Mesenchymal stem cell (in vitro differentiated cells and primary cell): ENCODE results near the gene UROD.

Source experiments
- DNase-seq: peaks from one replicate; pipeline ENCODE4 v3.0.0-alpha.2; 2013
- H2AFZ ChIP-seq: one replicate; pipeline ENCODE4 v1.6.1; 2013; ENCODE audit warnings: low read depth, mild to moderate bottlenecking, control low read depth, inconsistent platforms, low read length, moderate library complexity
- H2AK5ac ChIP-seq: 2 replicates; pipeline ENCODE4 v1.6.1; 2013; ENCODE audit warnings: low read length, moderate library complexity, mild to moderate bottlenecking, inconsistent platforms; ENCODE audit not compliant: severe bottlenecking
- H2BK120ac ChIP-seq: one replicate; pipeline ENCODE4 v1.6.1; 2013; ENCODE audit warnings: low read depth, mild to moderate bottlenecking, inconsistent platforms, low read length, moderate library complexity
- H2BK12ac ChIP-seq, 2 experiments: one replicate each; pipeline ENCODE4 v1.6.1; 2013; ENCODE audit warnings: inconsistent platforms in 2 of 2, low read length in 2 of 2, mild to moderate bottlenecking in 2 of 2, moderate library complexity in 2 of 2, control low read depth in 1 of 2
- H2BK15ac ChIP-seq: one replicate; pipeline ENCODE4 v1.6.1; 2013; ENCODE audit warnings: mild to moderate bottlenecking, low read depth, inconsistent platforms; ENCODE audit not compliant: poor library complexity, severe bottlenecking
- H2BK5ac ChIP-seq: 2 replicates; pipeline ENCODE4 v1.6.1; 2013; ENCODE audit warnings: low read depth, mild to moderate bottlenecking, low read length, control low read depth, inconsistent platforms; ENCODE audit not compliant: poor library complexity, severe bottlenecking
- H3K14ac ChIP-seq, 2 experiments: one replicate each; pipeline ENCODE4 v1.6.1; 2013; ENCODE audit warnings: inconsistent platforms in 2 of 2, low read length in 2 of 2, control low read depth in 1 of 2, mild to moderate bottlenecking in 1 of 2, moderate library complexity in 1 of 2
- H3K18ac ChIP-seq, 2 experiments: one replicate each; pipeline ENCODE4 v1.6.1; 2013; ENCODE audit warnings: inconsistent platforms in 2 of 2, low read length in 2 of 2, control low read depth in 1 of 2, low read depth in 1 of 2, mild to moderate bottlenecking in 1 of 2
- H3K23ac ChIP-seq, 2 experiments: one replicate each; pipeline ENCODE4 v1.6.1; 2013; ENCODE audit warnings: inconsistent platforms in 2 of 2, low read length in 2 of 2, mild to moderate bottlenecking in 2 of 2, moderate library complexity in 2 of 2, control low read depth in 1 of 2
- H3K27ac ChIP-seq: 2 replicates; pipeline ENCODE4 v1.5.1; 2013; ENCODE audit warnings: mild to moderate bottlenecking, moderate library complexity, low read length, control low read depth, inconsistent platforms; ENCODE audit not compliant: poor library complexity, severe bottlenecking
- H3K27me3 ChIP-seq, 2 experiments: 2 replicates each; pipeline versions ENCODE4 v1.6.1 to v1.7.0; 2013; ENCODE audit warnings: low read length in 2 of 2, mild to moderate bottlenecking in 2 of 2, moderate library complexity in 2 of 2, control low read depth in 1 of 2, inconsistent platforms in 1 of 2; ENCODE audit not compliant: control insufficient read depth in 1 of 2, insufficient read depth in 1 of 2
- H3K36me3 ChIP-seq, 2 experiments: 2 replicates each; pipeline versions ENCODE4 v1.6.1 to v1.7.0; 2013; ENCODE audit warnings: low read length in 2 of 2, control low read depth in 1 of 2, inconsistent platforms in 1 of 2, low read depth in 1 of 2, mild to moderate bottlenecking in 1 of 2; ENCODE audit not compliant: insufficient read depth in 2 of 2, control insufficient read depth in 1 of 2
- H3K4ac ChIP-seq, 2 experiments: one replicate each; pipeline ENCODE4 v1.6.1; 2013; ENCODE audit warnings: inconsistent platforms in 2 of 2, low read length in 2 of 2, mild to moderate bottlenecking in 2 of 2, moderate library complexity in 2 of 2, control low read depth in 1 of 2, low read depth in 1 of 2
- H3K4me1 ChIP-seq: 2 replicates; pipeline ENCODE4 v1.6.1; 2013; ENCODE audit warnings: low read depth, low read length, control low read depth; ENCODE audit not compliant: control insufficient read depth, insufficient read depth
- H3K4me2 ChIP-seq: 2 replicates; pipeline ENCODE4 v1.6.1; 2013; ENCODE audit warnings: low read length, mild to moderate bottlenecking, inconsistent platforms; ENCODE audit not compliant: poor library complexity, severe bottlenecking
- H3K4me3 ChIP-seq, 2 experiments: 2 replicates each; pipeline versions ENCODE4 v1.5.1 to v1.7.0; 2013; ENCODE audit warnings: low read length in 2 of 2, mild to moderate bottlenecking in 2 of 2, control low read depth in 1 of 2, low read depth in 1 of 2; ENCODE audit not compliant: insufficient read depth in 1 of 2
- H3K79me1 ChIP-seq: replicated peaks from 2 replicates; pipeline ENCODE4 v1.6.1; 2013; ENCODE audit warnings: mild to moderate bottlenecking, control low read depth, low read length, inconsistent platforms; ENCODE audit not compliant: poor library complexity, severe bottlenecking
- H3K9ac ChIP-seq: 2 replicates; pipeline ENCODE4 v1.7.0; 2013; ENCODE audit warnings: mild to moderate bottlenecking, low read length, moderate library complexity
- H3K9me3 ChIP-seq: 2 replicates; pipeline ENCODE4 v1.7.0; 2013; ENCODE audit warnings: mild to moderate bottlenecking, low read length; ENCODE audit not compliant: control insufficient read depth
- H4K8ac ChIP-seq: one replicate; pipeline ENCODE4 v1.6.1; 2013; ENCODE audit warnings: inconsistent platforms, mild to moderate bottlenecking, low read length, moderate library complexity
- H4K91ac ChIP-seq: one replicate; pipeline ENCODE4 v1.6.1; 2013; ENCODE audit warnings: mild to moderate bottlenecking, low read length, inconsistent platforms
- WGBS: methylation state at CpG from one replicate; pipeline ENCODE4 v1.1.7; 2013; ENCODE audit warnings: mixed read lengths; 5-methylcytosine and 5-hydroxymethylcytosine counted together

UROD gene

GRCh38 chr1:44988531-44989156, 23.4 kb upstream of the UROD start:
- Histone ChIP-seq H3K4me1 (peaks cover 2% of the 10 kb centered on the region), H3K23ac (no peak overlapping the region), H3K27ac (no peak overlapping the region), H3K14ac (no peak overlapping the region), H2AFZ (no peak overlapping the region), H3K9ac (no peak overlapping the region), H3K4me2 (no peak overlapping the region), H2BK120ac (no peak overlapping the region), H3K4me3 (no peak overlapping the region), H3K4ac (no peak overlapping the region), H3K27me3 (no peaks in the 10 kb centered on the region), H3K36me3 (no peaks in the 10 kb centered on the region), H2BK12ac (no peak overlapping the region), H3K79me1 (peaks cover 10% of the 10 kb centered on the region), H2AK5ac (no peak overlapping the region), H4K91ac (no peak overlapping the region), H3K18ac (no peak overlapping the region), H2BK15ac (no peak overlapping the region), H3K9me3 (no peaks in the 10 kb centered on the region), H4K8ac (no peak overlapping the region), H2BK5ac (no peak overlapping the region)
- WGBS, result 93% methylated on average over 23 of the region's 24 CpGs
- no peak for DNase-seq

GRCh38 chr1:44994309-44994898, 17.6 kb upstream of the UROD start:
- WGBS, result 85% methylated on average over 6 of the region's 7 CpGs

GRCh38 chr1:44995467-44996238, 16.4 kb upstream of the UROD start:
- Histone ChIP-seq H3K27ac (no peak overlapping the region), H3K23ac (no peak overlapping the region), H4K8ac (no peak overlapping the region), H3K4ac (no peak overlapping the region), H3K4me2 (no peak overlapping the region), H3K4me1 (no peaks in the 10 kb centered on the region), H2BK12ac (no peak overlapping the region), H3K9me3 (no peaks in the 10 kb centered on the region), H2BK15ac (no peak overlapping the region), H3K4me3 (no peak overlapping the region), H4K91ac (no peak overlapping the region), H3K27me3 (no peaks in the 10 kb centered on the region), H3K14ac (no peak overlapping the region), H3K18ac (no peak overlapping the region), H2BK5ac (no peak overlapping the region), H2AK5ac (no peak overlapping the region), H3K9ac (no peak overlapping the region), H2AFZ (no peak overlapping the region), H3K36me3 (no peaks in the 10 kb centered on the region), H3K79me1 (no peaks in the 10 kb centered on the region), H2BK120ac (no peak overlapping the region)
- WGBS, result 93% methylated on average over 7 of the region's 7 CpGs
- DNase-seq, result no peak

More at GRCh38 chr1:44994309-44994898, 17.6 kb upstream of the UROD start:
- Histone ChIP-seq H3K9ac (no peak overlapping the region), H2BK120ac (no peak overlapping the region), H3K4me3 (no peak overlapping the region), H3K4me1 (no peaks in the 10 kb centered on the region), H3K4ac (no peak overlapping the region), H3K14ac (no peak overlapping the region), H3K27ac (no peak overlapping the region), H4K91ac (no peak overlapping the region), H3K27me3 (no peaks in the 10 kb centered on the region), H3K4me2 (no peak overlapping the region), H2BK15ac (no peak overlapping the region), H3K18ac (no peak overlapping the region), H3K36me3 (no peaks in the 10 kb centered on the region), H2BK5ac (no peak overlapping the region), H3K79me1 (no peaks in the 10 kb centered on the region), H3K9me3 (no peaks in the 10 kb centered on the region), H4K8ac (no peak overlapping the region), H2BK12ac (no peak overlapping the region), H2AK5ac (no peak overlapping the region), H3K23ac (no peak overlapping the region), H2AFZ (no peak overlapping the region)
- DNase-seq, result no peak

GRCh38 chr1:44999232-44999631, 12.8 kb upstream of the UROD start:
- H3K79me1 ChIP-seq, result no peaks in the 10 kb centered on the region
- H3K9me3 ChIP-seq, result no peaks in the 10 kb centered on the region
- H2BK12ac ChIP-seq, result no peak overlapping the region
- no peaks in the 10 kb centered on the region for H3K27me3 ChIP-seq
- 100% methylated on average over 1 of the region's 3 CpGs for WGBS
- H3K9ac ChIP-seq, result no peak overlapping the region
- no peaks in the 10 kb centered on the region for H3K4me1 ChIP-seq
- no peak overlapping the region for H2BK15ac ChIP-seq
- H2AFZ ChIP-seq, result no peak overlapping the region
- no peak overlapping the region for H2BK120ac ChIP-seq
- H4K8ac ChIP-seq, result no peak overlapping the region
- H3K36me3 ChIP-seq, result peaks cover 26 to 33% of the 10 kb centered on the region in 2 experiments
- no peak overlapping the region for H3K27ac ChIP-seq
- H3K18ac ChIP-seq, result no peak overlapping the region
- no peak overlapping the region for H2BK5ac ChIP-seq
- DNase-seq, result no peak
- H3K23ac ChIP-seq, result no peak overlapping the region
- no peak overlapping the region for H3K4ac ChIP-seq
- H3K4me3 ChIP-seq, result no peak overlapping the region
- H4K91ac ChIP-seq, result no peak overlapping the region
- H3K14ac ChIP-seq, result no peak overlapping the region
- H3K4me2 ChIP-seq, result no peak overlapping the region
- no peak overlapping the region for H2AK5ac ChIP-seq
